ENCODE measurements around the gene WDR44.

Gene WDR44

GRCh38 chrX:118493016-118493415 is 147.1 kb downstream of the WDR44 start:
- H3K36me3 ChIP-seq (ENCODE audit: control insufficient read depth, low read depth, low read length): no peaks in the 10 kb centered on the region
- H3K27ac ChIP-seq (ENCODE audit: low read length): no peak overlapping the region
- H3K4me1 ChIP-seq (ENCODE audit: control insufficient read depth, low read depth, low read length): peaks cover 14% of the 10 kb centered on the region
- no peak overlapping the region for H3K4me3 ChIP-seq (ENCODE audit: low read length)
- H3K27me3 ChIP-seq (ENCODE audit: control insufficient read depth, insufficient read depth, low read length): peaks cover 19% of the 10 kb centered on the region
- peaks cover 8% of the 10 kb centered on the region for H3K9me3 ChIP-seq (ENCODE audit: control insufficient read depth, low read depth, low read length)
- no peak overlapping the region for H3K9ac ChIP-seq (ENCODE audit: low read length)

- H3K36me3 ChIP-seq (ENCODE audit: control insufficient read depth, low read depth, low read length): no peaks in the 10 kb centered on the region
- peaks cover 14% of the 10 kb centered on the region for H3K4me1 ChIP-seq (ENCODE audit: control insufficient read depth, low read depth, low read length)
- no peak overlapping the region for H3K9ac ChIP-seq (ENCODE audit: low read length)
- peaks cover 8% of the 10 kb centered on the region for H3K9me3 ChIP-seq (ENCODE audit: control insufficient read depth, low read depth, low read length)
- H3K27ac ChIP-seq (ENCODE audit: low read length): no peak overlapping the region
- peaks cover 27% of the 10 kb centered on the region for H3K27me3 ChIP-seq (ENCODE audit: control insufficient read depth, insufficient read depth, low read length)
- H3K4me3 ChIP-seq (ENCODE audit: low read length): no peak overlapping the region
Measured at GRCh38 chrX:118493653-118494297, 147.9 kb downstream of the WDR44 start.

- Histone ChIP-seq H3K9ac (ENCODE audit: low read length) (peak within 1 kb of the TSS; percentile 65), H3K27me3 (ENCODE audit: control insufficient read depth, insufficient read depth, low read length) (peaks cover 29% of the 10 kb centered on the region), H3K27ac (ENCODE audit: low read length) (no peak within 1 kb of the TSS), H3K9me3 (ENCODE audit: control insufficient read depth, low read depth, low read length) (peaks cover 8% of the 10 kb centered on the region), H3K36me3 (ENCODE audit: control insufficient read depth, low read depth, low read length) (no peaks in the 10 kb centered on the region), H3K4me3 (ENCODE audit: low read length) (peak within 1 kb of the TSS; percentile 69), H3K4me1 (ENCODE audit: control insufficient read depth, low read depth, low read length) (peaks cover 14% of the 10 kb centered on the region)
Measured at GRCh38 chrX:118495061-118495921, 149.4 kb downstream of the WDR44 start, which contains the start of gene DOCK11. DOCK11 (plus strand) TSS chrX:118495815; CDS start chrX:118495972, 157 bp downstream.

- H3K36me3 ChIP-seq (ENCODE audit: control insufficient read depth, low read depth, low read length): no peaks in the 10 kb centered on the region
- peaks cover 14% of the 10 kb centered on the region for H3K4me1 ChIP-seq (ENCODE audit: control insufficient read depth, low read depth, low read length)
- peaks cover 3% of the 10 kb centered on the region for H3K9me3 ChIP-seq (ENCODE audit: control insufficient read depth, low read depth, low read length)
- H3K4me3 ChIP-seq (ENCODE audit: low read length): peak overlapping the region; percentile 69
- no peak overlapping the region for H3K9ac ChIP-seq (ENCODE audit: low read length)
- peaks cover 29% of the 10 kb centered on the region for H3K27me3 ChIP-seq (ENCODE audit: control insufficient read depth, insufficient read depth, low read length)
- no peak overlapping the region for H3K27ac ChIP-seq (ENCODE audit: low read length)
Measured at GRCh38 chrX:118495958-118496762, 150.3 kb downstream of the WDR44 start.

- peak overlapping the region; percentile 69 for H3K4me3 ChIP-seq (ENCODE audit: low read length)
- H3K27me3 ChIP-seq (ENCODE audit: control insufficient read depth, insufficient read depth, low read length): peaks cover 29% of the 10 kb centered on the region
- H3K27ac ChIP-seq (ENCODE audit: low read length): no peak overlapping the region
- H3K9me3 ChIP-seq (ENCODE audit: control insufficient read depth, low read depth, low read length): peaks cover 3% of the 10 kb centered on the region
- H3K4me1 ChIP-seq (ENCODE audit: control insufficient read depth, low read depth, low read length): peaks cover 14% of the 10 kb centered on the region
- H3K36me3 ChIP-seq (ENCODE audit: control insufficient read depth, low read depth, low read length): no peaks in the 10 kb centered on the region
- H3K9ac ChIP-seq (ENCODE audit: low read length): no peak overlapping the region
Measured at GRCh38 chrX:118496763-118497079, 150.8 kb downstream of the WDR44 start.

- Histone ChIP-seq H3K9ac (ENCODE audit: low read length) (no peak overlapping the region), H3K27ac (ENCODE audit: low read length) (no peak overlapping the region), H3K27me3 (ENCODE audit: control insufficient read depth, insufficient read depth, low read length) (peaks cover 29% of the 10 kb centered on the region), H3K4me1 (ENCODE audit: control insufficient read depth, low read depth, low read length) (peaks cover 14% of the 10 kb centered on the region), H3K36me3 (ENCODE audit: control insufficient read depth, low read depth, low read length) (no peaks in the 10 kb centered on the region), H3K4me3 (ENCODE audit: low read length) (peak overlapping the region; percentile 69), H3K9me3 (ENCODE audit: control insufficient read depth, low read depth, low read length) (peaks cover 2% of the 10 kb centered on the region)
Measured at GRCh38 chrX:118497180-118497818, 151.4 kb downstream of the WDR44 start.

GRCh38 chrX:118498351-118498750 is 152.4 kb downstream of the WDR44 start:
- H3K9ac ChIP-seq (ENCODE audit: low read length): no peak overlapping the region
- H3K36me3 ChIP-seq (ENCODE audit: control insufficient read depth, low read depth, low read length): no peaks in the 10 kb centered on the region
- H3K27me3 ChIP-seq (ENCODE audit: control insufficient read depth, insufficient read depth, low read length): peaks cover 29% of the 10 kb centered on the region
- H3K4me3 ChIP-seq (ENCODE audit: low read length): no peak overlapping the region
- no peaks in the 10 kb centered on the region for H3K9me3 ChIP-seq (ENCODE audit: control insufficient read depth, low read depth, low read length)
- peaks cover 14% of the 10 kb centered on the region for H3K4me1 ChIP-seq (ENCODE audit: control insufficient read depth, low read depth, low read length)
- no peak overlapping the region for H3K27ac ChIP-seq (ENCODE audit: low read length)

- H3K9ac ChIP-seq (ENCODE audit: low read length): no peak overlapping the region
- H3K9me3 ChIP-seq (ENCODE audit: control insufficient read depth, low read depth, low read length): no peaks in the 10 kb centered on the region
- H3K27me3 ChIP-seq (ENCODE audit: control insufficient read depth, insufficient read depth, low read length): peaks cover 29% of the 10 kb centered on the region
- no peak overlapping the region for H3K27ac ChIP-seq (ENCODE audit: low read length)
- H3K36me3 ChIP-seq (ENCODE audit: control insufficient read depth, low read depth, low read length): no peaks in the 10 kb centered on the region
- peaks cover 14% of the 10 kb centered on the region for H3K4me1 ChIP-seq (ENCODE audit: control insufficient read depth, low read depth, low read length)
- H3K4me3 ChIP-seq (ENCODE audit: low read length): no peak overlapping the region
Measured at GRCh38 chrX:118498755-118499154, 152.8 kb downstream of the WDR44 start.

GRCh38 chrX:118499295-118499694 is 153.4 kb downstream of the WDR44 start:
- H3K4me3 ChIP-seq (ENCODE audit: low read length): peak overlapping the region; percentile 33
- no peak overlapping the region for H3K27ac ChIP-seq (ENCODE audit: low read length)
- H3K27me3 ChIP-seq (ENCODE audit: control insufficient read depth, insufficient read depth, low read length): peaks cover 29% of the 10 kb centered on the region
- peaks cover 3% of the 10 kb centered on the region for H3K9me3 ChIP-seq (ENCODE audit: control insufficient read depth, low read depth, low read length)
- H3K4me1 ChIP-seq (ENCODE audit: control insufficient read depth, low read depth, low read length): peaks cover 13% of the 10 kb centered on the region
- H3K9ac ChIP-seq (ENCODE audit: low read length): no peak overlapping the region
- no peaks in the 10 kb centered on the region for H3K36me3 ChIP-seq (ENCODE audit: control insufficient read depth, low read depth, low read length)
